Measurements from ENCODE around the gene SH3BP1.

SH3BP1 gene

GRCh38 chr22:37616201-37617083 is 23.0 kb upstream of the SH3BP1 start:
- no peak for DNase-seq

DNA sequence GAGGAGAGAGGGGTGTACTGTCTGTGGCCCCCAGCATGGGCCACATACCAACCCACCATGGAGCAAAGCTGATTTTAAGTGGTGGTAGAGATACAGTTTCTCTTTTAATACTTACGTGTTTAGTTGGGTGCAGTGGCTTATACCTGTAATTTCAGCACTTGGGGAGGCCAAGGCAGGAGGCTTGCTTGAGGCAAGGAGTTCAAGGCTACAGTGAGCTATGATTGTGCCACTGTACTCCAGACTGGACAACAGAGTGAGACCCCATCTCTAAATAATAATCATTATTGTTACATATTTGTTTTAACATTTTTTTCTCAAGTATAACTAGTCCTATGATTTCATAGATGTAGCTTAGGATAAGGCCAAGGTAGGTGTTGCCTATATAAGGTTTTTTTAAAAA is 22.0 kb upstream of the SH3BP1 start:
- no peak for DNase-seq

GRCh38 chr22:37618072-37618656 is 21.3 kb upstream of the SH3BP1 start:
- DNase-seq = no peak

GRCh38 chr22:37618674-37619073 is 20.8 kb upstream of the SH3BP1 start:
- DNase-seq = no peak

DNA sequence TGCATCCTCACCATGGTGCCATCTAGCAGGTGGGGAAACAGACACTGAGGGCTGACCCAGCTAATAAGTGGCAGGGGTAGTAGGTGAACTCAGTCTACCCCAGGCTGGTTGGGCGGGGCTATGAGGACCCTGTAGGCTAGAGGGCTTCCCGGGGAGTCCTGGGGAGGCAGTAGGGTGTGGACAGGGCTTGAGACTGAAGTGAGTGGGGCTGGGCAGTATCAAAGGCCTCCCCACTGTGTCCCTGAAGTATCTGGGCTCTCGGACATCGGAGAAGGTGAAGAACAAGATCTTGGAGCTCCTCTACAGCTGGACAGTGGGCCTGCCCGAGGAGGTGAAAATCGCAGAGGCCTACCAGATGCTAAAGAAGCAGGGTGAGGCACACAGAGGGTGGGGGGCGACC is 19.5 kb upstream of the SH3BP1 start:
- no peak for DNase-seq

GRCh38 chr22:37621352-37621860 is 18.1 kb upstream of the SH3BP1 start:
- DNase-seq = no peak

- peak; percentile 30 for DNase-seq
Measured at GRCh38 chr22:37623075-37624016, 16.1 kb upstream of the SH3BP1 start.

DNA sequence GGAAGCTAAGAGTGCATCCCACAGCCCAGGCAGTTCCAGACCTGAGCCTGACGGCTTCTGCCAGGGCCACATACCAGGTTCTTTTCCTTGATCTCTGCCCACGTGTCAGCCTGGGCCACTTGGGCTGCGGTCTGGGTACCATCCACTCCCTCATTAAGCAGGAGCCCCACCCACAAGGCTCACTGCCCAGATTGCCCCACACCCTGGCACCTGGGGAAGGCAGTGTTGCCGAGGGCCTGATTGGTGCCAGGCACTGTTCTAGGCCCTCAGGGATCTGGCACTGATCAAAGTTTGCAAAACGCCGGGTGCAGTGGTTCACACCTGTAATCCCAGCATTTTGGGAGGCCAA is 15.5 kb upstream of the SH3BP1 start:
- DNase-seq = no peak

- no peak for DNase-seq
Measured at GRCh38 chr22:37624876-37625275, 14.6 kb upstream of the SH3BP1 start.

GRCh38 chr22:37625737-37626136 is 13.7 kb upstream of the SH3BP1 start:
- no peak for DNase-seq

- no peak for DNase-seq
Measured at GRCh38 chr22:37626144-37626543, 13.3 kb upstream of the SH3BP1 start.

- DNase-seq = no peak
Measured at GRCh38 chr22:37626556-37627075, 12.9 kb upstream of the SH3BP1 start.

GRCh38 chr22:37627121-37627520 is 12.3 kb upstream of the SH3BP1 start:
- DNase-seq = no peak

DNA sequence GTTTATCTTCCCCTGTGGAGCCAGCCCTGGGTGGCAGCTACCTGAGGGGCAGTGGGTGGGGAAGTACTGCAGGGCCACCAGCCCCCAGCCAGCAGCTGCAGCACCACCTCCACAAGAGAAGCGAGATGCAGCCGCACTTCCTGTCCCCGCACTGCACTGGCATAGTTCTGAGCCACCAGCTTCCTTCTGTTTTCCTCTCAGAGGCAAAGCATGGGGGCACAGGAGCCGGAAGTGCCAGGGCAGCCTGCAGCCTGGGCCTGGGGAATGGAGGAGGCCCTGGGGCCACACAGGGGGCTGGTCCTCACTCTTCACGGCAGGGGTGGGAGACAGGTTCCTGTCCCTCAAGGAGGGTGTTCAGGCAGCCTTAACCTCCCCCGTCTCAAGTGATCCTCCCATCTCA is 11.9 kb upstream of the SH3BP1 start:
- no peak for DNase-seq

GRCh38 chr22:37628830-37629229 is 10.6 kb upstream of the SH3BP1 start:
- DNase-seq = no peak

- no peak for DNase-seq
Measured at GRCh38 chr22:37629928-37630327, 9.5 kb upstream of the SH3BP1 start.

- DNase-seq = no peak
Measured at GRCh38 chr22:37630839-37631435, 8.5 kb upstream of the SH3BP1 start.

DNA sequence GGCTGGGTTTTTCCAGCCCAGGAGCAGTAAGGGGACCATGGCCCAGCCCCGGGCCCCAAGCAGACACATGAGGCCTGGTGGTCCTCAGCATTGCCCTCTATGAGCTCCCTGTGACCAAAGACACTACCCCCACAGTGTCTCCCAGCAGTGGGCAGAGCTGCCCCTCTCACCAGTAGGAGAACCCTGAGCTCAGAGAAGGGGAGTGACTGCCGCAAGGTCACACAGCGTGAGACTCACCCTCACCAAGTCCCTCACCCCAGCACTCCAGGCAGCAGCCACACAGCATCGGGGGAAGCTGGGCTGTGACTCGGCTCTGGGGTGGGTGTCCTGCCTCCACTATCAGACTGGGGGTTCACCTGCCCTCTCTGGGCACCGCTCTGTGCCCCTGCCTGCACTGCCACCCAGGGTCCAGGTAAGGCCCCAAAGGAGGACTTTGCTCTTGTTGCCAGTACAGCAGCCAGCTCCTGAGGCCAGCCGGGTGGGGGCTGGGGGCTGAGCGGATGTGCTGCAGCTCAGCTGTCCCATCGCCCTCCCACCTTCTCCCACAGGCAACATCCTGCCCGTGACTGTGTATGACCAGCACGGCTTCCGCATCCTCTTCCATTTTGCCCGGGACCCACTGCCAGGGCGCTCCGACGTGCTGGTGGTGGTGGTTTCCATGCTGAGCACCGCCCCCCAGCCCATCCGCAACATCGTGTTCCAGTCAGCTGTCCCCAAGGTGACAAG is 7.9 kb upstream of the SH3BP1 start:
- no peak for DNase-seq

- no peak for DNase-seq
Measured at GRCh38 chr22:37632174-37633088, 7.0 kb upstream of the SH3BP1 start.

DNA sequence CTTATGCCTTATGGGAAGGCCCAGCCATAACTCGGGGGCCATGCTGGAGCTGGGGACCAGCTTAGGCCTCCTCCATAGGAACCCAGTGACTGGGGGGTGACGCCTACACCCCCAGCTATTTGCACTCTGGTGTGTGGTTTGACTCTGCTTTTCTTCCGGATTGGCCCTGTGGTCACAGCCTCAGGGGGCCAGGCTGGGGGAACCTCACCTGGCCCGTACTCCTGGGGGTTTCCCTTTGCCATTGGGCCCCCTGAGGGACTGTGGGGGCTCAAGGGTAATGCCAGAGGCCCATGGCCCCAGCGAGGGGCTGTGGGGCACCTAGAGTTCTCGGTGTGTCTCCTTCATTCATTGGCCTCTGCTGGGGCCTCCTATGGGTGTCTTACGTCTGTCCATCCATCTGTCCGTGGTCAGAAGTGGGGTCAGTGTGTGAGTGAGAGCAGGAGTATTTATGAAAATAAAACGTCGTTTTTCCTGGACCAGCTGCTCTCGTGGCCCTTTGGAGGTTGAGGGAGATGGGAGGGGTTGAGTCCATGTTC is 6.3 kb upstream of the SH3BP1 start:
- no peak for DNase-seq

Measured in NCI-H1694 treated with DMSO at 0.1 percent for 48 hours (cell line).